IPS-20b (cell line): ENCODE data around the gene ZNF512B.

Experiments used
- H3K27ac ChIP-seq: one replicate; pipeline ENCODE4 v1.5.1; 2013; ENCODE audit warnings: low read length
- H3K27me3 ChIP-seq: 2 replicates; pipeline ENCODE4 v1.6.1; 2013; ENCODE audit warnings: mild to moderate bottlenecking, low read length, inconsistent platforms; ENCODE audit not compliant: insufficient read depth
- H3K36me3 ChIP-seq: 2 replicates; pipeline ENCODE4 v1.6.1; 2013; ENCODE audit warnings: low read depth, mild to moderate bottlenecking, inconsistent platforms, low read length, moderate library complexity; ENCODE audit not compliant: insufficient read depth
- H3K4me1 ChIP-seq: 2 replicates; pipeline ENCODE4 v1.6.1; 2013; ENCODE audit warnings: mild to moderate bottlenecking, control low read depth, inconsistent platforms, low read length, moderate library complexity; ENCODE audit not compliant: insufficient read depth
- H3K4me3 ChIP-seq: 2 replicates; pipeline ENCODE4 v1.5.1; 2013; ENCODE audit warnings: mild to moderate bottlenecking, low read length, inconsistent platforms
- H3K9ac ChIP-seq: 2 replicates; pipeline ENCODE4 v1.6.1; 2013; ENCODE audit warnings: low read depth, mild to moderate bottlenecking, inconsistent platforms, low read length, moderate library complexity
- H3K9me3 ChIP-seq: 2 replicates; pipeline ENCODE4 v1.6.1; 2013; ENCODE audit warnings: mild to moderate bottlenecking, low read depth, low read length, inconsistent platforms; ENCODE audit not compliant: insufficient read depth

Gene ZNF512B

GRCh38 chr20:63951398-63952209, 18.1 kb downstream of the ZNF512B start:
- H3K9me3 ChIP-seq: no peaks in the 10 kb centered on the region
- H3K4me1 ChIP-seq: peaks cover 6% of the 10 kb centered on the region
- no peaks in the 10 kb centered on the region for H3K27me3 ChIP-seq
- no peak overlapping the region for H3K9ac ChIP-seq
- H3K36me3 ChIP-seq: no peaks in the 10 kb centered on the region
- H3K4me3 ChIP-seq: no peak overlapping the region
- no peak overlapping the region for H3K27ac ChIP-seq

GRCh38 chr20:63950701-63951397, 18.9 kb downstream of the ZNF512B start:
- Histone ChIP-seq H3K27ac (no peak overlapping the region), H3K4me1 (peaks cover 6% of the 10 kb centered on the region), H3K9ac (no peak overlapping the region)

GRCh38 chr20:63947638-63948456, 21.9 kb downstream of the ZNF512B start:
- H3K27ac ChIP-seq: no peak overlapping the region
- H3K36me3 ChIP-seq: peaks cover 31% of the 10 kb centered on the region
- peaks cover 6% of the 10 kb centered on the region for H3K4me1 ChIP-seq
- no peaks in the 10 kb centered on the region for H3K27me3 ChIP-seq
- H3K9ac ChIP-seq: no peak overlapping the region
- no peak overlapping the region for H3K4me3 ChIP-seq
- no peaks in the 10 kb centered on the region for H3K9me3 ChIP-seq

More at GRCh38 chr20:63950701-63951397, 18.9 kb downstream of the ZNF512B start:
- no peaks in the 10 kb centered on the region for H3K9me3 ChIP-seq
- H3K27me3 ChIP-seq: no peaks in the 10 kb centered on the region
- H3K36me3 ChIP-seq: peaks cover 1% of the 10 kb centered on the region; the same call in 1 of the 2 replicates
- no peak overlapping the region for H3K4me3 ChIP-seq

- no peak overlapping the region for H3K4me3 ChIP-seq
- H3K9ac ChIP-seq: no peak overlapping the region
- H3K27me3 ChIP-seq: no peaks in the 10 kb centered on the region
- no peak overlapping the region for H3K27ac ChIP-seq
- H3K9me3 ChIP-seq: no peaks in the 10 kb centered on the region
- H3K36me3 ChIP-seq: peaks cover 31% of the 10 kb centered on the region
- H3K4me1 ChIP-seq: peaks cover 8% of the 10 kb centered on the region
These were observed 22.6 kb downstream of the ZNF512B start for GRCh38 chr20:63946986-63947637.

- Histone ChIP-seq H3K4me3 (no peak overlapping the region), H3K9me3 (no peaks in the 10 kb centered on the region), H3K27ac (no peak overlapping the region), H3K27me3 (no peaks in the 10 kb centered on the region), H3K36me3 (peaks cover 31% of the 10 kb centered on the region), H3K4me1 (peaks cover 8% of the 10 kb centered on the region), H3K9ac (no peak overlapping the region)
These were observed 23.5 kb downstream of the ZNF512B start for GRCh38 chr20:63945921-63946920.

- Histone ChIP-seq H3K9me3 (no peaks in the 10 kb centered on the region), H3K4me3 (no peak overlapping the region), H3K4me1 (peaks cover 8% of the 10 kb centered on the region), H3K27ac (no peak overlapping the region), H3K9ac (no peak overlapping the region), H3K36me3 (peaks cover 31% of the 10 kb centered on the region), H3K27me3 (no peaks in the 10 kb centered on the region)
These were observed 24.6 kb downstream of the ZNF512B start for GRCh38 chr20:63945031-63945658.

GRCh38 chr20:63944078-63944941, 25.4 kb downstream of the ZNF512B start:
- Histone ChIP-seq H3K4me3 (no peak overlapping the region), H3K9me3 (no peaks in the 10 kb centered on the region), H3K27me3 (no peaks in the 10 kb centered on the region), H3K36me3 (peaks cover 31% of the 10 kb centered on the region), H3K9ac (no peak overlapping the region), H3K27ac (no peak overlapping the region), H3K4me1 (peaks cover 3% of the 10 kb centered on the region; the same call in 1 of the 2 replicates)

- H3K9ac ChIP-seq: no peak overlapping the region
- H3K4me3 ChIP-seq: no peak overlapping the region
- no peaks in the 10 kb centered on the region for H3K9me3 ChIP-seq
- peaks cover 3% of the 10 kb centered on the region; the same call in 1 of the 2 replicates for H3K4me1 ChIP-seq
- peaks cover 31% of the 10 kb centered on the region for H3K36me3 ChIP-seq
- H3K27ac ChIP-seq: no peak overlapping the region
- no peaks in the 10 kb centered on the region for H3K27me3 ChIP-seq
These were observed 26.0 kb downstream of the ZNF512B start for GRCh38 chr20:63943808-63944077.

- Histone ChIP-seq H3K9ac (no peak overlapping the region), H3K27me3 (no peaks in the 10 kb centered on the region), H3K4me1 (peaks cover 3% of the 10 kb centered on the region; the same call in 1 of the 2 replicates), H3K4me3 (no peak overlapping the region), H3K36me3 (peaks cover 31% of the 10 kb centered on the region), H3K9me3 (no peaks in the 10 kb centered on the region), H3K27ac (no peak overlapping the region)
These were observed 26.5 kb downstream of the ZNF512B start for GRCh38 chr20:63942969-63943807.
